Endodermal cell (in vitro differentiated cells): Measurements from ENCODE around the gene HOXD11. TPM values are rescaled to one million over a fixed set of nuclear protein-coding genes. Genes with fewer than 3 reads are reported as not detected.

Experiments used
- DNase-seq: peaks from one replicate; pipeline ENCODE4 v3.0.0-alpha.2; 2017
- H3K27ac ChIP-seq: 2 replicates; pipeline ENCODE4 v1.5.1; 2013; ENCODE audit warnings: mild to moderate bottlenecking, low read depth, low read length, moderate library complexity
- H3K27me3 ChIP-seq: 2 replicates; pipeline ENCODE4 v1.6.1; 2013; ENCODE audit warnings: mild to moderate bottlenecking, low read length, moderate library complexity; ENCODE audit not compliant: insufficient read depth, control insufficient read depth, poor library complexity, severe bottlenecking
- H3K36me3 ChIP-seq: 2 replicates; pipeline ENCODE4 v1.7.0; 2013; ENCODE audit warnings: mild to moderate bottlenecking, low read length, moderate library complexity; ENCODE audit not compliant: control insufficient read depth, insufficient read depth
- H3K4me1 ChIP-seq: one replicate; pipeline ENCODE4 v1.7.0; 2013; ENCODE audit warnings: low read length; ENCODE audit not compliant: control insufficient read depth, insufficient read depth
- H3K4me3 ChIP-seq: 2 replicates; pipeline ENCODE4 v1.5.1; 2013; ENCODE audit warnings: mild to moderate bottlenecking, low read length, moderate library complexity
- H3K9ac ChIP-seq: 2 replicates; pipeline ENCODE4 v1.6.1; 2013; ENCODE audit warnings: mild to moderate bottlenecking, low read length, moderate library complexity; ENCODE audit not compliant: poor library complexity, severe bottlenecking; ENCODE audit errors: extremely low read depth
- H3K9me3 ChIP-seq: 2 replicates; pipeline ENCODE4 v1.6.1; 2013; ENCODE audit warnings: mild to moderate bottlenecking, low read length, moderate library complexity; ENCODE audit not compliant: control insufficient read depth
- H3K27ac Mint-ChIP-seq: 2 replicates; pipeline ENCODE4 v1.8.0; 2020; ENCODE audit warnings: mixed read lengths
- H3K27me3 Mint-ChIP-seq: 2 replicates; pipeline ENCODE4 v1.8.0; 2021; ENCODE audit warnings: mild to moderate bottlenecking, mixed read lengths; ENCODE audit not compliant: insufficient read depth
- H3K36me3 Mint-ChIP-seq: 2 replicates; pipeline ENCODE4 v1.8.0; 2020; ENCODE audit warnings: low read depth, mixed read lengths
- H3K4me1 Mint-ChIP-seq: 2 replicates; pipeline ENCODE4 v1.8.0; 2020; ENCODE audit warnings: mixed read lengths
- H3K4me3 Mint-ChIP-seq: 2 replicates; pipeline ENCODE4 v1.8.0; 2020; ENCODE audit warnings: mild to moderate bottlenecking, moderate library complexity, mixed read lengths
- H3K9me3 Mint-ChIP-seq: 2 replicates; pipeline ENCODE4 v1.8.0; 2020; ENCODE audit warnings: mild to moderate bottlenecking, mixed read lengths
- WGBS, 2 experiments: methylation state at CpG; one replicate each; pipeline versions ENCODE4 v1.1.5 to v1.1.7; 2013; ENCODE audit warnings: missing lambda C conversion rate in 2 of 2, mixed read lengths in 1 of 2; ENCODE audit not compliant: insufficient coverage in 1 of 2, insufficient read length in 1 of 2; 5-methylcytosine and 5-hydroxymethylcytosine counted together
- total RNA-seq, 2 donors: library from RNA; stranded (reverse); fragmentation: NEBNext Ultra II Directional in 1 of 2; extraction: Animal tissue kit (Norgen Biotek cat#: 25700) in 1 of 2; gene quantifications; 2 replicates in 1 of 2; 3 replicates in 1 of 2; pipeline ENCODE4 v1.2.1, GENCODE V29; 2021
- TF ChIP-seq, protein P1 (sequence below): fragments of 200-600 bp; sonication (generic); conservative IDR thresholded peaks from 2 replicates; pipeline ENCODE4 v1.5.0; 2021; ENCODE audit warnings: antibody characterized with exemption, mild to moderate bottlenecking

HOXD11 gene
- total RNA-seq, 2 donors from 2014 or later = not detected

DNA sequence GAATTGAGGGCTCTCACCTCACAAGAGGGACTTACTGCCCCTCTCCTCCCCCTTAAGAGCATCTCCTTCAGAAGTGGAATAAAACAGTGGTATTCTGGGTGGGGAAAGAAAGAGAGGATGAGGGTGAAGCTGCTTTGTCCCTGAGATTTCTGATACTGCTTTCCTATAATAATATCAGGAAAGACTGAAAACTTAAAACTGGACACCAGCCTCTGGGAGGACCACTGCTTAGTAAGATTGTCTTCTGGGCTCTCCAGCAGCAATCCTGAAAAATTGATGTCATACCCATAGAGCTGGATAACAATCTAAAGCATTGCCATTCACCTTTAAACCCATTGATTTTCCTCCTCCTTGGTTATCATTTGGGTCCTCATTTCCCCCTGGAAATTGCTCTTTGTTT lies 39.6 kb downstream of the HOXD11 start:
- TF ChIP-seq, protein P1, sequence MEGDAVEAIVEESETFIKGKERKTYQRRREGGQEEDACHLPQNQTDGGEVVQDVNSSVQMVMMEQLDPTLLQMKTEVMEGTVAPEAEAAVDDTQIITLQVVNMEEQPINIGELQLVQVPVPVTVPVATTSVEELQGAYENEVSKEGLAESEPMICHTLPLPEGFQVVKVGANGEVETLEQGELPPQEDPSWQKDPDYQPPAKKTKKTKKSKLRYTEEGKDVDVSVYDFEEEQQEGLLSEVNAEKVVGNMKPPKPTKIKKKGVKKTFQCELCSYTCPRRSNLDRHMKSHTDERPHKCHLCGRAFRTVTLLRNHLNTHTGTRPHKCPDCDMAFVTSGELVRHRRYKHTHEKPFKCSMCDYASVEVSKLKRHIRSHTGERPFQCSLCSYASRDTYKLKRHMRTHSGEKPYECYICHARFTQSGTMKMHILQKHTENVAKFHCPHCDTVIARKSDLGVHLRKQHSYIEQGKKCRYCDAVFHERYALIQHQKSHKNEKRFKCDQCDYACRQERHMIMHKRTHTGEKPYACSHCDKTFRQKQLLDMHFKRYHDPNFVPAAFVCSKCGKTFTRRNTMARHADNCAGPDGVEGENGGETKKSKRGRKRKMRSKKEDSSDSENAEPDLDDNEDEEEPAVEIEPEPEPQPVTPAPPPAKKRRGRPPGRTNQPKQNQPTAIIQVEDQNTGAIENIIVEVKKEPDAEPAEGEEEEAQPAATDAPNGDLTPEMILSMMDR = no peak
- no peak overlapping the region for H3K4me3 ChIP-seq
- no peaks in the 10 kb centered on the region for H3K9me3 Mint-ChIP-seq
- no peak overlapping the region for H3K27ac Mint-ChIP-seq
- peaks cover 8% of the 10 kb centered on the region for H3K4me1 Mint-ChIP-seq
- H3K36me3 ChIP-seq = no peaks in the 10 kb centered on the region
- no peak overlapping the region for H3K27ac ChIP-seq
- H3K27me3 ChIP-seq = peaks cover 100% of the 10 kb centered on the region
- no peaks in the 10 kb centered on the region for H3K9me3 ChIP-seq
- H3K27me3 Mint-ChIP-seq = peaks cover 100% of the 10 kb centered on the region
- no peaks in the 10 kb centered on the region for H3K4me1 ChIP-seq
- H3K36me3 Mint-ChIP-seq = no peaks in the 10 kb centered on the region
- no peak for DNase-seq
- H3K9ac ChIP-seq = no peak overlapping the region
- H3K4me3 Mint-ChIP-seq = no peak overlapping the region

DNA sequence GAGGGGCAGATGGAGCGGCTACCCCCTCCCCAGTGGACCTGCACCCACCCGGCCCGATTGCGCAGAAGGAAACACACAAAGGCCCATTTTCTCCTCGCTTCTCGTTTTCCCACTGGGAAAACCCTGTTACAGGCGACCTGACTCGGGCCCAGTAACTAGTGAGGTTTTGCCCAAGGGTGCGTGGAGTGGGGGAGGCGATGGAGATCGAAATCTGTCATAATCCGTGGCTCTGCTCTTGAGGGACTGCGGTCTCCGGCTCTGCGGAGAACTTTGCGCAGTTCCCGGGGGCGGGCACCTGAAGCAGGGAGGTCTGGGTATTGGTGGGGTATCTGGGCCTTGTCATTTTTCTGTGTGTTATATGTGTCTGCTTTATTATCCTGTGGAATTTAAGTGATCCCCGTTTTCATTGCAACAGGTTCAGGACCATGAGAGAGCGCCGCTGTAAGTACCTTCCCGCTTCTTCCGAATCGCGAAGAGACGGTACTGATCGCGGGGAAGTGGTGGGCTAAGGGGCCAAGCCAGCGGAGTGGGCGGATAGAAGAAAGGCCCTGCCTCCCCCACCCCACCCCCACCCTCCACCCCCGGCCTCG lies 40.2 kb downstream of the HOXD11 start:
- peaks cover 8% of the 10 kb centered on the region for H3K4me1 Mint-ChIP-seq
- TF ChIP-seq, protein P1 = no peak
- no peaks in the 10 kb centered on the region for H3K36me3 Mint-ChIP-seq
- Histone ChIP-seq H3K9ac (no peak overlapping the region), H3K27me3 (peaks cover 100% of the 10 kb centered on the region), H3K36me3 (no peaks in the 10 kb centered on the region), H3K27ac (no peak overlapping the region), H3K9me3 (no peaks in the 10 kb centered on the region), H3K4me3 (no peak overlapping the region), H3K4me1 (no peaks in the 10 kb centered on the region)
- DNase-seq = no peak
- WGBS, 2 experiments = 16% methylated on average over 27 of the region's 32 CpGs; no CpG with 5 or more reads in 1 of the 2 experiments
- H3K27me3 Mint-ChIP-seq = peaks cover 100% of the 10 kb centered on the region
- H3K9me3 Mint-ChIP-seq = no peaks in the 10 kb centered on the region
- no peak overlapping the region for H3K27ac Mint-ChIP-seq
- no peak overlapping the region for H3K4me3 Mint-ChIP-seq

DNA sequence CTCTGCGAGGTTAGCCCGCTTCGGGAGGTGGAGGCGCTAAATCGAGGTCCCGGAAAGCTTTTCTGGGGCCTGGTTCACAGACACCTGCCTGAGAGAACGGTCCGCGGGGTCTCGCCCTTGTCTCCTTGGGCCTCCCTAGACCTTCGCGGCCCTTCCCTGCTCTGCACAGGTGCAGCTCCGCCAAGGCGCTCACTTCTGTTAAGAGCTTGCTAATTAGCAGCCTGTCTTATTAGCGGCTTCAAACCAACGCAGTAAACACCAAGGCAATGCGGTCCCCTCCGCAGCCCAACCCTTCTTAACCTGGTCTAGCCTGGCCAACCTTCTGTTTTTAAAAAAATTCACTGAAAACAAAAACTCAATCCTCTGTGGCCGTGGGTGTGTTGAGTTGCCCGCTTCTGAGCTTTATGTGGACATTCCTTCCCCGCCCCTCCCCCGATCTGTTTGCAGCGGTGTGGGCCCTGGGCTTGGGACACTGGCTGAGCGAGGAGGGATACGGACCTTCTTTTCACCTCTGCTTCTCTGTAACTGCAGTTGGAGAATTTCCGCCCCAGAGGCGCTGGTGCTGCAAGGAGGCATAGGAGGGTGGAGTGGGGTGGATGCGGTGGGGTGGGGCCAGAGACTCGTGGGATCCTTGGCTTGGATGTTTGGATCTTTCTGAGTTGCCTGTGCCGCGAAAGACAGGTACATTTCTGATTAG lies 40.9 kb downstream of the HOXD11 start:
- Mint-ChIP-seq H3K4me1 (peaks cover 8% of the 10 kb centered on the region), H3K27me3 (peaks cover 100% of the 10 kb centered on the region), H3K36me3 (no peaks in the 10 kb centered on the region), H3K4me3 (no peak overlapping the region), H3K27ac (no peak overlapping the region), H3K9me3 (no peaks in the 10 kb centered on the region)
- Histone ChIP-seq H3K9ac (no peak overlapping the region), H3K27me3 (peaks cover 100% of the 10 kb centered on the region), H3K36me3 (no peaks in the 10 kb centered on the region), H3K27ac (no peak overlapping the region), H3K9me3 (no peaks in the 10 kb centered on the region), H3K4me3 (no peak overlapping the region), H3K4me1 (no peaks in the 10 kb centered on the region)
- WGBS, 2 experiments = 4 to 7% methylated on average over 8 to 31 of the region's 31 CpGs
- TF ChIP-seq, protein P1 = no peak
- peak; percentile 71 for DNase-seq
